Measurements from ENCODE around the gene ITLN1. TPM values are rescaled to one million over a fixed set of nuclear protein-coding genes. Genes with fewer than 3 reads are reported as not detected.
A peak's percentile ranks its signal among the peaks of the same experiment; 100 is the strongest.

Gene ITLN1
- total RNA-seq, 1 experiment from 2014 or later: not detected

DNA sequence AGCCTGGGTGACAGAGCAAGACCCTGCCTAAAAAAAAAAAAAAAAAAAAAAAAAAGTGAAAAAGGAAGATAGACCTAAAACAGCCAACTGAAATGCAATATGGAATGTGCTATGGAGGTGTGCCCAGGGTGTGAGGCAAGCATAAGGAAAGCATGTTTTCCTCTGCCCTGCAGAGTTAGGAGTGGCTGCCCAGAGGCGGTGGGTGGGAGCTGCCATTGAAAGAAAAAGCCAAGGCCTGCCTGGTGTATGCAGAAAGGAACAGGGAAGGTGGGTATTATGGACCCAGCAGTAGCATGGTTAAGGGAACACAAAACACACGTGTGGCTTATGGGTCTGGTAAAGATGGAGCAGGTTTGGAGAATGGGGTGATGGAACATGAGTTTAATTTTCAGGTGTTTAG, 31.2 kb downstream of the ITLN1 start:
- no peaks in the 10 kb centered on the region for H3K27me3 ChIP-seq
- no peaks in the 10 kb centered on the region for H3K9me3 ChIP-seq (replicated peaks)
- no peaks in the 10 kb centered on the region for H3K4me1 ChIP-seq
- DNase-seq: no peak
- H3K4me3 ChIP-seq: no peak overlapping the region
- no peak overlapping the region for H3K27ac ChIP-seq
- no peaks in the 10 kb centered on the region for H3K36me3 ChIP-seq

DNA sequence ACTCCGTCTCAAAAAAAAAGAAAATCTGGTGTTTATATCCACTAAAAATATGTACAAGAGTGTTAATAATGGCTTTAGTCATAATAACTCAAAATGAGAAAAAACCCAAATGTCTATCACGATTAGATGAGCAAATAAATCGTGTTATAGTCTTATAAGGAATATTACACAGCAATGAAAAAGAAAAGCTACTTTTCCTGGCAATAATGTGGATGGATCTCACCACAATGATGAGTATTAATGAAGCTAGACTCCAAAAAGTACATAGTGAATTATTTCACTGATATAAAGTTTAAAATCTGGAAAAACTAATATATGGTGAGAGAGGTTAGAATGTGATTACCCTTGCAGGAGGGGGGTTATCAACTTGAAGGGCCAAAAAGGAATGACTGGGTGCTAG, 32.0 kb downstream of the ITLN1 start:
- no peak for DNase-seq
- Histone ChIP-seq H3K27me3 (no peaks in the 10 kb centered on the region), H3K4me3 (no peak overlapping the region), H3K9me3 (replicated peaks) (no peaks in the 10 kb centered on the region), H3K36me3 (no peaks in the 10 kb centered on the region), H3K27ac (no peak overlapping the region), H3K4me1 (no peaks in the 10 kb centered on the region)

DNA sequence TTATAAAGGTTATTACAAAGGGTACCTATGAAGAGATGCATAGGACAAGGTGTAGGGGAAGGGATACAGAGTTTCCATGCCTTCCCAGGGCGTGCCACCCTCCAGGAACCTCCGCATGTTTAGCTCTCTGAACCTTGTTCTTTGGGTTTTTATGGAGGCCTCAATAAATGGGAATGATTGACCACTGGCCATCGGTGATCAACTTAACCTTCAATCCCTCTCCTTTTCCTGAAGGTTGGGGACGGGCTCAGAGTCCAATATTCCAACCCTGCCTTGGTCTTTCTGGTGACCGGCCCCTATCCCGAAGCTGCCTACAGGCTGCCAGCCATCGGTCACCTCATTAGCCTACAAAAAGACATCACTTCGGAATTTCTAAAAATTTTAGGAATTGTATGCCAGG, 34.0 kb downstream of the ITLN1 start:
- H3K36me3 ChIP-seq: no peaks in the 10 kb centered on the region
- no peak for DNase-seq
- H3K27ac ChIP-seq: no peak overlapping the region
- H3K27me3 ChIP-seq: no peaks in the 10 kb centered on the region
- no peaks in the 10 kb centered on the region for H3K4me1 ChIP-seq
- H3K4me3 ChIP-seq: no peak overlapping the region
- H3K9me3 ChIP-seq (replicated peaks): no peaks in the 10 kb centered on the region

DNA sequence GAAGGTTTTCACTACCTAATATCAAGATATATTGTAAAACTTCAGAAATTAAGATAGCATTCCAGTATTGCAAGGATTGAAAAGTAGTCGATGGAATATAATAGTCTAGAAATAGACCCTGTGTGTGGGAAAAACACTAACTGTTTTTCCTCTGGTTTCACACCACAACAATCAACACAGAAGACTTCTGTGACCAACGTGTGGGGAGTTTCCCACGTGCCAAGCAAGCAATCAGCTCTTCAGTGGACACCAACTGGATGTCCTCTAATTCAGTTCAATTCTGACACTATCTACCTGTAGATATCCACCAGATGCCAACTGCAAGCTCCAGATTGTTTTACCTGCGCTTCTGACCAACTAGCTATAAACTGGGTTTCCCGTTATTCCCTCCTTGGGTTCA, 34.4 kb downstream of the ITLN1 start:
- no peaks in the 10 kb centered on the region for H3K9me3 ChIP-seq (replicated peaks)
- no peak overlapping the region for H3K4me3 ChIP-seq
- no peak overlapping the region for H3K27ac ChIP-seq
- H3K4me1 ChIP-seq: no peaks in the 10 kb centered on the region
- no peak for DNase-seq
- H3K36me3 ChIP-seq: no peaks in the 10 kb centered on the region
- H3K27me3 ChIP-seq: no peaks in the 10 kb centered on the region

DNA sequence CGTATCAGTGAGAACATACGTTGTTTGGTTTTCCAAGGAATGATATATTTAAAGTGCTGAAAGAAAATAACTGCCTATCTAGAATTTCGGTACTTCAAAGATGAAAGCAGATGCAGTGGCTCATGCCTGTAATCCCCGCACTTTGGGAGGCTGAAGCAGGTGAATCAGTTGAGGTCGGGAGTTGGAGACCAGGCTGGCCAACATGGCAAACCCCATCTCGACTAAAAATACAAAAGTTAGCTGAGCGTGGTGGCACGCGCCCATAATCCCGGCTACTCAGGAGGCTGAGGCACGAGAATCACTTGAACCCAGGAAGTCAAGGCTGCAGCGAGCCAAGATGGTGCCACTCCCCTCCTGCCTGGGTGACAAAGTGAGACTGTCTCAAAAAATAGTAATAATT, 38.7 kb downstream of the ITLN1 start:
- H3K27ac ChIP-seq: no peak overlapping the region
- no peaks in the 10 kb centered on the region for H3K9me3 ChIP-seq (replicated peaks)
- 0 out of 2 replicates have a peak, but pooled peaks cover 4% of the 10 kb centered on the region for H3K27me3 ChIP-seq
- H3K4me3 ChIP-seq: no peak overlapping the region
- DNase-seq: no peak
- H3K36me3 ChIP-seq: no peaks in the 10 kb centered on the region
- no peaks in the 10 kb centered on the region for H3K4me1 ChIP-seq

DNA sequence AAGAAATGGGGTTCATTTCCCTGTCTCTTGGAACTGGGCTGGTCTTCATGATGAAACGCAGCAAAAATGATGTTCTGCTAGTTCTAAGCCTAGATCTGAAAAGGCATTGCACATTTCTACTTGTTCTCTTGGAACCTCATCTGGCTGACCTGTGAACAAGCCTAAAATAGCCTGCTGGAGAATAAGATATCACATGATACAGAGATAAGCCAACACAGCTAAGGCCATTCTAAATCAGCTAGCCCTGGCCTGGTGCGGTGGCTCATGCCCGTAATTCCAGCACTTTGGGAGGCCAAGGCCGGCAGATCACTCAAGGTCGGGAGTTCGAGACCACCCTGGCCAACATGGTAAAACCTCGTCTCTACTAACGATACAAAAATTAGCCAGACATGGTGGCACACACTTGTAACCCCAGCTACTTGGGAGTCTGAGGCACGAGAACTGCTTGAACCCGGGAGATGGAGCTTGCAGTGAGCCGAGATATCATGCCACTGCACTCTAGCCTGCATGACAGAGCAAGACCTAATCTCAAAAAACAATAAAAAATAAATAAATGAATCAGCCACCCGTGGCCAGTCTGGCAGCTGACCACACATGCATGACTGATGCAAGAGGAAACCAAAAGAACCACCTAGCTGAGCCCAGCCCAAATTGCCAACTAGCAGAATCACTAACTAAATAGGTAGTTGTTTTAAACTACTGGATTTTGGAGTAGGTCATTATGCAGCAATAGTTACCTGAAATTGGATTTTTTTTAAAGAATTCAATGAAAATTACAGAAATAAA, 40.3 kb downstream of the ITLN1 start:
- H3K4me3 ChIP-seq: no peak overlapping the region
- 0 out of 2 replicates have a peak, but pooled peaks cover 4% of the 10 kb centered on the region for H3K27me3 ChIP-seq
- DNase-seq: no peak
- no peaks in the 10 kb centered on the region for H3K4me1 ChIP-seq
- no peak overlapping the region for H3K27ac ChIP-seq
- H3K9me3 ChIP-seq (replicated peaks): no peaks in the 10 kb centered on the region
- no peaks in the 10 kb centered on the region for H3K36me3 ChIP-seq

DNA sequence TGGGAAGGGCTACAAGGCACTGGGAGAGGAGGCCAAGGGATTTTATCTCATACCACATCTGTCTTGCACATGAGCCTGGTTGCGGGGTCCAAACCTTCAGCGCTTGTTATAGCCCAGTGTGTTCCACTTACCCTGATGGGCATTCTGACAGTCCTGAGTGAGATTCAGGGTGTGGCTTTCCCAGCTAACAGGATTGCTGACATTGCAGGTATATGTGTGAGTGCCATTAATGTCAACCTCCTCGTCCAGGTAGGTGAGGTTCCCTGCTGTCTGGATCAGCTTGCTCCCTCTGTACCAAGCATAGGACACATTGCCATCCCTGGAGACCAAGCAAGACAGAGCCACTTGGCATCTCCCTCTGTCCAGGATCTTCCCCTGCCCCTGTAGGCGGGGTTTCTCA, 43.9 kb downstream of the ITLN1 start:
- Histone ChIP-seq H3K27me3 (0 out of 2 replicates have a peak, but pooled peaks cover 4% of the 10 kb centered on the region), H3K36me3 (no peaks in the 10 kb centered on the region)

DNA sequence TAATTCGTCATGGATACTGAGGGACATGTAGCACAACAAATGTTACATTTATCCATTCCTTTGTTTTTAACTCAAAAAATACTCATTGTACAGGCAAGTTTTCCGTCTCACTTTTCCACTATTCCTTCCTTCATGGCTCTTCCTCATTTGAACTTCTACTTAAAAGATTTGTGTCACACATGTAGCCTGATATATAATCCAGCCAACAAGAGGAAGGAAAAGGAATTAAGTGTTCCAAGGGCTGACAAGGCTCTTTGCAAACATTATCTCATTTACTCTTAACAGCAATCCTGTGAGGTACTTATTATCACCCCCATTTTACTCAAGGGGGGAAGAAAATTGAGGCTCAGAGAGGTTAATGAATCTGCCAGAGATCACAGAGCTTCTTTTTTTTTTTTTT, 45.2 kb downstream of the ITLN1 start:
- no peak overlapping the region for H3K27ac ChIP-seq
- no peaks in the 10 kb centered on the region for H3K4me1 ChIP-seq
- H3K27me3 ChIP-seq: 0 out of 2 replicates have a peak, but pooled peaks cover 4% of the 10 kb centered on the region
- H3K4me3 ChIP-seq: no peak overlapping the region
- no peaks in the 10 kb centered on the region for H3K36me3 ChIP-seq
- H3K9me3 ChIP-seq (replicated peaks): no peaks in the 10 kb centered on the region
- no peak for DNase-seq

More for the DNA sequence above, 43.9 kb downstream of the ITLN1 start:
- H3K4me1 ChIP-seq: no peaks in the 10 kb centered on the region
- DNase-seq: no peak
- no peak overlapping the region for H3K27ac ChIP-seq
- no peaks in the 10 kb centered on the region for H3K9me3 ChIP-seq (replicated peaks)
- no peak overlapping the region for H3K4me3 ChIP-seq

DNA sequence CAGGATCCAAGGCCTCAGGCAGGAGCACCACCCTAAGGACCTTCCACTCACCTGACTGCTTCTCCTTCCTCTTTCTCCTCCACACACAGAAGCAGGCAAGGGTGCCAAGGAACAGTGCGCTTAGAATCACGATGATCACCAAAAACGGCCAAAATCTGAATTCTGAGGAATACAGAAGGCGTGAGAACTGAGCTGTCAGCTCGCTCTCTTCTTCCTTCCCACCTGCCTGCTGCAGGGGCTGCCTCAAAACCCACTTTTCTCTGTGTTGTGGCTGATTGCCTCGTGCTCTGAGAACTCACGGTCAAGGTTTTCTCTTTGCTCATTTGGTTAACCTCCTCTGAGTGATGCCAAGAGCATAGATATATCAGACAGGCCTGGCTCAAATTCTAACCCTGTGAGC, 46.1 kb downstream of the ITLN1 start:
- Histone ChIP-seq H3K36me3 (no peaks in the 10 kb centered on the region), H3K27ac (no peak overlapping the region), H3K9me3 (replicated peaks) (no peaks in the 10 kb centered on the region), H3K4me3 (no peak overlapping the region), H3K27me3 (0 out of 2 replicates have a peak, but pooled peaks cover 4% of the 10 kb centered on the region), H3K4me1 (no peaks in the 10 kb centered on the region)
- no peak for DNase-seq

DNA sequence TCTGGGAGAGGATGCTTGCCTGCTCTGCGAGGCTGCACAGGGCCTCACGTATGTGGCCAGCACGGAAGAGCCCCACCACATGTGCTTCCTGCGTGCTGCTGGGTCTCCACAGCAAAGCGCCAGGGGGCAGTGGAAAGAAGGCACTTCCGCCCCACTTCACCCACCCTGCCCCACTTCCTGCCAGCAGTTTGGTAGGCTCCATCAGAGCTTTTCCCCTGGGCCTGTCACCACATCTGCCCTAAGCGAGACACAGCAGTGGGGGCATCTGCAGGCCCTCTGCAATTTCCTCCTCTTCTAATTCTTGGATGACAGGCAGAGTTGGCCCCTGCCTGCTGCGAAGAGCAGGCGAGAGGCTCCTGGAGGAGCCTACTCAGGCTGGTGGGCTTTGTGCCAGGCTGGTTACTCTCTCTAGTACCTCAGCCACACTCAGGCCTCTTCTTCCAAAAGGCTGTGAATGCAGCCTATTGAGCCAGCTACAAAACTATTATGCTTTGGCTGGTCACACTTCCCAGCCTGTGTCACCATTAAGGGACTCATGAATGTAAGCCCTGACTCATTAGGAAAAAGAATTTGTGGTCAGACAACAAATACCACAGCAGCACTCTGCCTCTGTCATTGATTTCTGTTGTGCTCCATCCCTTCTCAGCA, 47.3 kb downstream of the ITLN1 start:
- no peaks in the 10 kb centered on the region for H3K36me3 ChIP-seq
- H3K9me3 ChIP-seq (replicated peaks): no peaks in the 10 kb centered on the region
- peak; percentile 4 to 15 for DNase-seq
- no peaks in the 10 kb centered on the region for H3K27me3 ChIP-seq
- no peak overlapping the region for H3K4me3 ChIP-seq
- no peak overlapping the region for H3K27ac ChIP-seq
- no peaks in the 10 kb centered on the region for H3K4me1 ChIP-seq

DNA sequence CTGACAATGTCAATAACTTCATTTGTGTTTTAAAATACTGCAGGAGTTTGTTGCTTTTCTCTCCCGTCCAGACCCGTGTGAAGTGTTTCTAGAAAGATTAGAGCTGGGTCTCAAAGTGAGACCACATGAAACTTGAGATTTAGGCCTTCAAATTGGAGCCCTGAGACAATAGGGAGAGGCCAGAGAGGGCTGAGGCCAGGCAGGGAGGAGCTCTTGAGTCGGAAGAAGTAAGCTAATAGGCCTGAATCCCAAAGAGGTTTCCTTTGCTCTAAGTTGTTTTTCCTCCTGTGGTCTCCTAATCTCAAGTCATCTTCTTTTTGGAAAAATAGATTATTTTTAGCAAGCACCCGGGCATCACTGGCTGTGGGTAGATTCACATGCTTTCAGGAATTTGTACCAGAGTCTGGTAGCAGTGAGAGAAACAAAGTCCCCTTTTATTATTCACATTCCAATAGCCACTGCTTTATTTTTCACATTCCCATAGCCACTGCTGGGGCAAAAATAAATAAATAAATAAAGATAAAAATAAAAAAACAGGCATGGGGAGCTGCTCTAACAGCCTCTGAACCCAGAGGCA, 47.9 kb downstream of the ITLN1 start:
- Histone ChIP-seq H3K9me3 (replicated peaks) (no peaks in the 10 kb centered on the region), H3K4me1 (no peaks in the 10 kb centered on the region), H3K27ac (no peak overlapping the region), H3K27me3 (no peaks in the 10 kb centered on the region), H3K36me3 (no peaks in the 10 kb centered on the region), H3K4me3 (no peak overlapping the region)
- DNase-seq: no peak

DNA sequence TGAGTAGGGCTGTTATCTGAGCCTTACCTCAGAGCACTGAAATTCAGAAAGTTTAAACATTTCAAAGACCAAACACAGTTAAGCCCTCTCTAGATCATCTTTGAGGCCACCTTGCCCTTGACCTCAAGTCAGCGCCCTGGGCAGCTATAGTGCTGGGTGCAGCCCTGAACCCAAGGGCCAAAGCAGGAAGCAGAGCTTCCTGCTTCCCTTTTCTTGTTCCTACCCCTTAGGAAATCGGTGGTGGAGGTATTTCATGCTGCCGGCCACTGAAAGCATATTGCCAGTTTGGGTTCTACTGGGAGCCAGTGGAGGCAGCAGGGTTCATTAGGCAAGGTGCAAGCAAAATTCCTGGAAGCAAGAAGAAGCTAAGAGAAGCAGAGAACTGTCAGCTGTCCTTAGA, 48.4 kb downstream of the ITLN1 start:
- Histone ChIP-seq H3K4me3 (no peak overlapping the region), H3K36me3 (no peaks in the 10 kb centered on the region), H3K9me3 (replicated peaks) (no peaks in the 10 kb centered on the region), H3K27ac (no peak overlapping the region), H3K4me1 (no peaks in the 10 kb centered on the region), H3K27me3 (no peaks in the 10 kb centered on the region)
- DNase-seq: no peak

DNA sequence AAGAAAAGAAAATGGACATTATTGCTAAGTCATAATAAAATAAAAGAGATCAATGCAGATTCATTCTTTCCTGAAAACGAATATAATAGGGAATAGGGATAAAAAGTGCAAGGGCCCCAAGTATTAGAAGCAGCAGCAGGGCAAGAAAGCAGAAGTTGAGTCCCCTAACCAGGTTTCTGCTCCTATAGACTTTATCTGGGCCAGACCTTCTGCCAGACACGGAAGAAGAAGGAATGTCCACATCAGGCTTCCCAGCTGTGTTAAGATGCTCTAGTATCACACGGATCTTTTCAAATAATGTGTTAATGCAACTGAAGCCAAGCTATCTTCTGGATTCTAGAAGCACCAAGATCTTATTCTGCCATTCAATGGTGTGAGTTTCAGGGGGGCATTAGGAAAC, 49.2 kb downstream of the ITLN1 start:
- no peak overlapping the region for H3K4me3 ChIP-seq
- no peaks in the 10 kb centered on the region for H3K27me3 ChIP-seq
- no peaks in the 10 kb centered on the region for H3K9me3 ChIP-seq (replicated peaks)
- H3K4me1 ChIP-seq: no peaks in the 10 kb centered on the region
- no peaks in the 10 kb centered on the region for H3K36me3 ChIP-seq
- no peak for DNase-seq
- no peak overlapping the region for H3K27ac ChIP-seq

DNA sequence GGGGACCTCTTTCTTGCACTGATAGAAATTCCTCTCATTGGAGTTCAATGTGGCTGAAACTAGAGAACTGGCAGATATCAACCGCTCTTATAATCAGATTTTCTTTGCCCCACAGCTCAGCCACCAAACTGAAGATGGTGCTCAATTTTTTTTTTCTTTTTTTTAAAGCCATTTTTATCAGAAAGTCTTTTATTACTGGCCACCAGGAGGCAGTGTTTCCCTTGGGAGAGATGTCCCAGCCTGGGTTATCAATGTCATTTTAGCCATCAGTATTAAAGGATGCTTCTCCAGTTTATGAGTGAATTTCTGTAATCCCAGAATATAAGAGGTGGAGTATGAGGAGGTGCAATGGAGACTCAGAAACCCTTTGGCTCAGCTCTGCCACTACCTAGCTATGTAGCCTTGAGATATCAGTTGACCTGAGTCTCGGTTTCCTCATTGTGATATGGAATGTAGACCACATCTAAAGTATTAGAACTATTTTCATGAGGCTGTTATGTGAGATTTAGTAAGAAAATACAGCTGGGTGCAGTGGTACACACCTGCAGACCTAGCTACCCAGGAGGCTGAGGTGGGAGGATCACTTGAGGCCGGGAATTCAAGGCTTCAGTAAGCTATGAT, 49.9 kb downstream of the ITLN1 start:
- peak; percentile 13 to 59 for DNase-seq
- Histone ChIP-seq H3K4me3 (no peak overlapping the region), H3K27ac (no peak overlapping the region), H3K4me1 (no peaks in the 10 kb centered on the region), H3K27me3 (no peaks in the 10 kb centered on the region), H3K9me3 (replicated peaks) (no peaks in the 10 kb centered on the region), H3K36me3 (no peaks in the 10 kb centered on the region)

Data from SJCRH30 (cell line).